ENCODE results near the gene FOXJ3. TPM values are rescaled to one million over a fixed set of nuclear protein-coding genes. Genes with fewer than 3 reads are reported as not detected.

The FOXJ3 gene
- total RNA-seq, 1 donor: 37.3 TPM

DNA sequence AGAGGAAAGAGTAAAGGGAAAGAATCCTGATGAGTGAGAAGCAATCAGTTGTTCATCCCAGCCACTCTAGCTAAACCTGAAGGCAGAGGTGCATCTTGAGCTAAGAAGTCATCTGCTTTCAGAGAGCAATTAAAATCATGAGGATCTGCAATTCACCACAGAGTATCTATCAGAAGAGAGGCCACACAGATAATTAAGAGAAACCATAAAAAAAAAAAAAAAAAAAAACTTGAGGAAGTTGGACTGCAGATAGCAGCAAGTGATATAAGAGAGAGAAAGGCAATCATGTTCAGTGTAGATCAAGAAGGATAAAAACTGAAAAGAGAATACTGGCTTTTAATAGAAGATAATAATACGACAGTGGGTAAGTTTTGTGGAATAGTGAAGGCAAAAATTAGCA lies 17.7 kb downstream of the FOXJ3 start:
- H3K36me3 ChIP-seq (ENCODE audit: insufficient read depth, low read length): no peaks in the 10 kb centered on the region
- H3K4me3 ChIP-seq (ENCODE audit: insufficient read depth, low read length): no peak overlapping the region
- H3K9me3 ChIP-seq (ENCODE audit: low read depth, low read length): no peaks in the 10 kb centered on the region
- H2AFZ ChIP-seq (ENCODE audit: low read length): no peak overlapping the region
- peaks cover 93% of the 10 kb centered on the region for H3K79me2 ChIP-seq (ENCODE audit: insufficient read depth, low read length)
- H3K4me1 ChIP-seq (ENCODE audit: insufficient read depth, low read length): peaks cover 21% of the 10 kb centered on the region
- H3K27ac ChIP-seq (ENCODE audit: low read depth, low read length): no peak overlapping the region
- TF ChIP-seq CTCF (IDR thresholded peaks at IDR 0.05; ENCODE audit: extremely low read depth, low read depth, low read length): no peak
- no peak overlapping the region for H3K4me2 ChIP-seq (ENCODE audit: insufficient read depth, low read length)
- peaks cover 71% of the 10 kb centered on the region for H4K20me1 ChIP-seq (ENCODE audit: insufficient read depth, low read length)
- no peak for DNase-seq (ENCODE audit: insufficient read length, low spot score, missing footprints)
- no peaks in the 10 kb centered on the region for H3K27me3 ChIP-seq (ENCODE audit: insufficient read depth, low read length)

DNA sequence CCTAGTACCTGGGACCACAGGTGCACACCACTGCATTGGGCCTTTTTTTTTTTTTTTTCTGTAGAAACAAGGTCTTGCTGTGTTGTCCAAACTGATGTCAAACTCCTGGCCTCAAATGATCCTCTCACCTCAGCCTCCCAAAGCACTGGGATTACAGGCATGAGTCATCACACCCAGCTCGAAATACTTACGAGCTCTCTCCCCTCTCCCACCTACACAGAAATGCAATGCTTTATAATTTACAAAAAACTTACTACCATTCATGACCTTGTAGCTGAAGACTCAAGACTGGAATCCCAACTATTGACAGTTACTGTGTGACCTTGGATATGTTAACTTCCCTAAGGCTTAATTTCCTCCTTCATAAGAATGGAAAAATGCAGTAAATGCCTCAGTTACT lies 18.7 kb downstream of the FOXJ3 start:
- H3K4me1 ChIP-seq (ENCODE audit: insufficient read depth, low read length): peaks cover 23% of the 10 kb centered on the region
- DNase-seq (ENCODE audit: insufficient read length, low spot score, missing footprints): no peak
- no peaks in the 10 kb centered on the region for H3K27me3 ChIP-seq (ENCODE audit: insufficient read depth, low read length)
- H3K9me3 ChIP-seq (ENCODE audit: low read depth, low read length): no peaks in the 10 kb centered on the region
- H3K36me3 ChIP-seq (ENCODE audit: insufficient read depth, low read length): no peaks in the 10 kb centered on the region
- H4K20me1 ChIP-seq (ENCODE audit: insufficient read depth, low read length): peaks cover 69% of the 10 kb centered on the region
- H3K79me2 ChIP-seq (ENCODE audit: insufficient read depth, low read length): peaks cover 93% of the 10 kb centered on the region
- H3K27ac ChIP-seq (ENCODE audit: low read depth, low read length): no peak overlapping the region
- no peak for TF ChIP-seq CTCF (IDR thresholded peaks at IDR 0.05; ENCODE audit: extremely low read depth, low read depth, low read length)
- no peak overlapping the region for H3K4me2 ChIP-seq (ENCODE audit: insufficient read depth, low read length)
- no peak overlapping the region for H3K4me3 ChIP-seq (ENCODE audit: insufficient read depth, low read length)
- H2AFZ ChIP-seq (ENCODE audit: low read length): no peak overlapping the region

DNA sequence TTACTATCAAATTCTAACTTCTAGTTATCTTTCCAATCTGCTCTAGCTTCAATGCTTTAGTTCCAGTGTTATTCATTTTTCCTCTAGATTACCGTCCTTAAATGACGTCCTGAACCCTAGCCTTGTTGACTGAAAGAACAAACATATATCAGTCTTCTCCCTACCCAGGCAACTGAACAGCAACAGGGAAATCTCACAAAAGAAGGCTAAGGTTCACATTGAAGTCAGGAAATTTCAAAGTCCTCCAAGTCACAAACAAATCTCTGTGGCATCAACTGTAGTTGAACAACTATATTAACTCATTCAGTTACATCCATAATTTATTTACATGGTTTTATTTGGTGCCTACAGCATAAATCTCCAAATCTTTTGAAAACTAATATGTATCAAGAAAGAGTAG lies 19.5 kb downstream of the FOXJ3 start:
- Histone ChIP-seq H3K36me3 (ENCODE audit: insufficient read depth, low read length) (no peaks in the 10 kb centered on the region), H3K9me3 (ENCODE audit: low read depth, low read length) (no peaks in the 10 kb centered on the region), H3K4me2 (ENCODE audit: insufficient read depth, low read length) (no peak overlapping the region), H3K4me3 (ENCODE audit: insufficient read depth, low read length) (no peak overlapping the region), H4K20me1 (ENCODE audit: insufficient read depth, low read length) (peaks cover 68% of the 10 kb centered on the region), H3K79me2 (ENCODE audit: insufficient read depth, low read length) (peaks cover 93% of the 10 kb centered on the region), H3K27ac (ENCODE audit: low read depth, low read length) (no peak overlapping the region), H2AFZ (ENCODE audit: low read length) (no peak overlapping the region), H3K27me3 (ENCODE audit: insufficient read depth, low read length) (no peaks in the 10 kb centered on the region), H3K4me1 (ENCODE audit: insufficient read depth, low read length) (peaks cover 28% of the 10 kb centered on the region)
- no peak for TF ChIP-seq CTCF (IDR thresholded peaks at IDR 0.05; ENCODE audit: extremely low read depth, low read depth, low read length)
- no peak for DNase-seq (ENCODE audit: insufficient read length, low spot score, missing footprints)

DNA sequence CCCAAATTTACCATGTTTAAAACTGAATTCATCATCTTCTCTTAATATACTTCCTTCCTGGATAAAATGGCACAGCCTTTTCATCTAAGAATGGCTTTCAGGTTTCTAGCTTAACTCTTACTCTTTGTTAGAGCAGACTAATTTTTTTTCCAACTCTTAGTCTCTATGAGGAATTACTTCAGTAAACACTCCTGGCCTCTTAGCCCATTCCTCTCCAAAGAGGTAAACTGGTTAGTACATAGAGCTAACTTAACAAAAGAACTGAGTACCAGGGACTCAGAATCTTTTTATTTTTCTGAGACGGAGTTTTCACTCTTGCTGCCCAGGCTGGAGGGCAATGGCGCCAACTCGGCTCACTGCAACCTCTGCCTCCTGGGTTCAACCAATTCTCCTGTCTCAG lies 21.1 kb downstream of the FOXJ3 start:
- H4K20me1 ChIP-seq (ENCODE audit: insufficient read depth, low read length): peaks cover 64% of the 10 kb centered on the region
- H3K27ac ChIP-seq (ENCODE audit: low read depth, low read length): no peak overlapping the region
- H3K79me2 ChIP-seq (ENCODE audit: insufficient read depth, low read length): peaks cover 96% of the 10 kb centered on the region
- no peak overlapping the region for H2AFZ ChIP-seq (ENCODE audit: low read length)
- H3K36me3 ChIP-seq (ENCODE audit: insufficient read depth, low read length): no peaks in the 10 kb centered on the region
- H3K27me3 ChIP-seq (ENCODE audit: insufficient read depth, low read length): no peaks in the 10 kb centered on the region
- peaks cover 13% of the 10 kb centered on the region for H3K4me1 ChIP-seq (ENCODE audit: insufficient read depth, low read length)
- no peak for DNase-seq (ENCODE audit: insufficient read length, low spot score, missing footprints)
- no peak overlapping the region for H3K4me3 ChIP-seq (ENCODE audit: insufficient read depth, low read length)
- no peak overlapping the region for H3K4me2 ChIP-seq (ENCODE audit: insufficient read depth, low read length)
- no peaks in the 10 kb centered on the region for H3K9me3 ChIP-seq (ENCODE audit: low read depth, low read length)
- TF ChIP-seq CTCF (IDR thresholded peaks at IDR 0.05; ENCODE audit: extremely low read depth, low read depth, low read length): no peak

Data from osteoblast (primary cell).